ENCODE measurements around the gene SLC37A2. TPM values are rescaled to one million over a fixed set of nuclear protein-coding genes. Genes with fewer than 3 reads are reported as not detected.

The SLC37A2 gene
- total and polyA plus RNA-seq, 2 of the 13 experiments (the other 11 are each of a cell fraction or from before 2014, with no cell fraction given), result 4.6 to 7.1 TPM

DNA sequence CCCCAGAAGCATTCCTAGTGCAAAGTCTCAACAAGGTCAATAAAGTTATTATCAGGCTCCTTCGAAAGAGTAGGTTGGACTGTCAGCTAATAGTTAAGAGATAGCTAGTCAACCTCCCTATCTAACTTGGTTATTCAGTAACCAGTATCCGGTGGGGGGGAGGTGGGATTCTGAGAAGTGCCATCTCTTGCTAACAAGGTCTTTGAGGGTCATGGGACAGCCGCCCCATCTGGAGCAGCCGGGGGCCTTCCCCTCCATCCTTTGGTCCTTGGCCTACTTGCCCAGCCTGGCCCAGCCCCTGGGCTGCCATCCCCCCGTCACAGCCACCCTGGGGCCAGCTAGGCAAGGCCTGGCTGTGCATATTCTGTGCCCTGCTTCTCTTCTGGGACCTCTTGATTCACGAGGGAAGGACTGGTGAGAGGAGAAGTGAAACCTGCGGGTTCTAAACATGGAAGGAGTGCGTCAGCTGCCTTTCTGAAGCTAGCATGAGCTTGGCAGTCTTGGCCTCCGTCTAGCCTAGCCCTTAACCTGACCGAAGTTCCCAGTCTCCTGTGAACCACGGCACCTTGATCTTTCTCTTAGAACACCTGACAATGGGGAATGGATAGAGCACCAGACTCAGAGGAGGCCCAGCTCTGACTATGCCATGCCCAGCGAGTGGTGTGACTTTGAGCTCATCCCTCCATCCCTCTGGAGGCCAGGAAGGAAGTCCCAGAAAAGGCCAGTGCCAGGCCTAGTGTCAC is 9.3 kb downstream of the SLC37A2 start (continued):
- TF ChIP-seq, protein P1, sequence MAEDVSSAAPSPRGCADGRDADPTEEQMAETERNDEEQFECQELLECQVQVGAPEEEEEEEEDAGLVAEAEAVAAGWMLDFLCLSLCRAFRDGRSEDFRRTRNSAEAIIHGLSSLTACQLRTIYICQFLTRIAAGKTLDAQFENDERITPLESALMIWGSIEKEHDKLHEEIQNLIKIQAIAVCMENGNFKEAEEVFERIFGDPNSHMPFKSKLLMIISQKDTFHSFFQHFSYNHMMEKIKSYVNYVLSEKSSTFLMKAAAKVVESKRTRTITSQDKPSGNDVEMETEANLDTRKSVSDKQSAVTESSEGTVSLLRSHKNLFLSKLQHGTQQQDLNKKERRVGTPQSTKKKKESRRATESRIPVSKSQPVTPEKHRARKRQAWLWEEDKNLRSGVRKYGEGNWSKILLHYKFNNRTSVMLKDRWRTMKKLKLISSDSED (CRISPR knock-in tag; IDR thresholded peaks at IDR 0.05), result no peak
- TF ChIP-seq, protein P2, sequence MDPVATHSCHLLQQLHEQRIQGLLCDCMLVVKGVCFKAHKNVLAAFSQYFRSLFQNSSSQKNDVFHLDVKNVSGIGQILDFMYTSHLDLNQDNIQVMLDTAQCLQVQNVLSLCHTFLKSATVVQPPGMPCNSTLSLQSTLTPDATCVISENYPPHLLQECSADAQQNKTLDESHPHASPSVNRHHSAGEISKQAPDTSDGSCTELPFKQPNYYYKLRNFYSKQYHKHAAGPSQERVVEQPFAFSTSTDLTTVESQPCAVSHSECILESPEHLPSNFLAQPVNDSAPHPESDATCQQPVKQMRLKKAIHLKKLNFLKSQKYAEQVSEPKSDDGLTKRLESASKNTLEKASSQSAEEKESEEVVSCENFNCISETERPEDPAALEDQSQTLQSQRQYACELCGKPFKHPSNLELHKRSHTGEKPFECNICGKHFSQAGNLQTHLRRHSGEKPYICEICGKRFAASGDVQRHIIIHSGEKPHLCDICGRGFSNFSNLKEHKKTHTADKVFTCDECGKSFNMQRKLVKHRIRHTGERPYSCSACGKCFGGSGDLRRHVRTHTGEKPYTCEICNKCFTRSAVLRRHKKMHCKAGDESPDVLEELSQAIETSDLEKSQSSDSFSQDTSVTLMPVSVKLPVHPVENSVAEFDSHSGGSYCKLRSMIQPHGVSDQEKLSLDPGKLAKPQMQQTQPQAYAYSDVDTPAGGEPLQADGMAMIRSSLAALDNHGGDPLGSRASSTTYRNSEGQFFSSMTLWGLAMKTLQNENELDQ (CRISPR knock-in tag; IDR thresholded peaks at IDR 0.05; ENCODE audit: borderline replicate concordance), result no peak
- TF ChIP-seq RNF2 (conservative IDR thresholded peaks at IDR 0.05; ENCODE audit: low read depth) (no peak), GATAD2A (CRISPR knock-in tag; IDR thresholded peaks at IDR 0.05) (no peak), ZSCAN25 (CRISPR knock-in tag; IDR thresholded peaks at IDR 0.05) (no peak)
- TF ChIP-seq, protein P3, sequence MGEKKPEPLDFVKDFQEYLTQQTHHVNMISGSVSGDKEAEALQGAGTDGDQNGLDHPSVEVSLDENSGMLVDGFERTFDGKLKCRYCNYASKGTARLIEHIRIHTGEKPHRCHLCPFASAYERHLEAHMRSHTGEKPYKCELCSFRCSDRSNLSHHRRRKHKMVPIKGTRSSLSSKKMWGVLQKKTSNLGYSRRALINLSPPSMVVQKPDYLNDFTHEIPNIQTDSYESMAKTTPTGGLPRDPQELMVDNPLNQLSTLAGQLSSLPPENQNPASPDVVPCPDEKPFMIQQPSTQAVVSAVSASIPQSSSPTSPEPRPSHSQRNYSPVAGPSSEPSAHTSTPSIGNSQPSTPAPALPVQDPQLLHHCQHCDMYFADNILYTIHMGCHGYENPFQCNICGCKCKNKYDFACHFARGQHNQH (CRISPR knock-in tag; IDR thresholded peaks at IDR 0.05), result no peak
- TF ChIP-seq, protein P4, sequence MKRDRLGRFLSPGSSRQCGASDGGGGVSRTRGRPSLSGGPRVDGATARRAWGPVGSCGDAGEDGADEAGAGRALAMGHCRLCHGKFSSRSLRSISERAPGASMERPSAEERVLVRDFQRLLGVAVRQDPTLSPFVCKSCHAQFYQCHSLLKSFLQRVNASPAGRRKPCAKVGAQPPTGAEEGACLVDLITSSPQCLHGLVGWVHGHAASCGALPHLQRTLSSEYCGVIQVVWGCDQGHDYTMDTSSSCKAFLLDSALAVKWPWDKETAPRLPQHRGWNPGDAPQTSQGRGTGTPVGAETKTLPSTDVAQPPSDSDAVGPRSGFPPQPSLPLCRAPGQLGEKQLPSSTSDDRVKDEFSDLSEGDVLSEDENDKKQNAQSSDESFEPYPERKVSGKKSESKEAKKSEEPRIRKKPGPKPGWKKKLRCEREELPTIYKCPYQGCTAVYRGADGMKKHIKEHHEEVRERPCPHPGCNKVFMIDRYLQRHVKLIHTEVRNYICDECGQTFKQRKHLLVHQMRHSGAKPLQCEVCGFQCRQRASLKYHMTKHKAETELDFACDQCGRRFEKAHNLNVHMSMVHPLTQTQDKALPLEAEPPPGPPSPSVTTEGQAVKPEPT (CRISPR knock-in tag; IDR thresholded peaks at IDR 0.05; ENCODE audit: low read depth), result no peak
